ENCODE measurements around the gene S100A1. TPM values are rescaled to one million over a fixed set of nuclear protein-coding genes. Genes with fewer than 3 reads are reported as not detected.
A peak's percentile ranks its signal among the peaks of the same experiment; 100 is the strongest.
"Not testable (repeated sequence)": the region's sequence is repeated elsewhere in the genome, so short reads cannot be mapped to it uniquely, and the experiment has no call there.

S100A1 gene
- total RNA-seq, 1 experiment from 2014 or later: not detected

DNA sequence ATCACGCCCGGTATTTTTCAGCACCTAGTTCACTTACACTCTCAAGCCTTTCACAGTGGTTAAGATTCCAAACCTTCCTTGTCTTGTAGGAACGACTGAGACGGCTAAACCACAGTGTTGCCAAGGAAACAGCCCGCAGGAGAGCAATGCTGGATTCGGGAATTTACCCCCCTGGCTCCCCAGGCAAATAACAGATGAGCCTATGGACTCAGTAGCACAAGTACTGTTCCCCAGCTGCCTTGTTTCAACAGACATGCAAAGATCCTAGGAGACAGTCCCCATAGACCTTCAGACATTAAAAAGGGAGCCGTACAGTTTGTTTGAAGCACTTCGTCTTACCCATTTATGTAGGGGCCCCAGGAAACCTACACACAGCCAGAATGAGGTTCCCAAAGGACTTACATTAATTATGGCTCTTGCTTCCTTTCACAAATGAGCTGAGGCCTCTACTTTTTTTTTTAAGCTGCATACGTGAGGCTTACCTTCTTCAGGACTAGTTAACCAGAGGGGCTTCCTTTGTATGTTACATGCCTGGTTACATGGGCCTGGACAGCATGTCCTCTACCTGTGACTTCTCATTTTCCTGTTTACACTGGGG lies 33.0 kb downstream of the S100A1 start:
- BruUV-seq (replicated peaks): TSS peak; percentile 9
- H3K36me3 Mint-ChIP-seq (ENCODE audit: insufficient read depth, unreplicated experiment): no peaks in the 10 kb centered on the region

DNA sequence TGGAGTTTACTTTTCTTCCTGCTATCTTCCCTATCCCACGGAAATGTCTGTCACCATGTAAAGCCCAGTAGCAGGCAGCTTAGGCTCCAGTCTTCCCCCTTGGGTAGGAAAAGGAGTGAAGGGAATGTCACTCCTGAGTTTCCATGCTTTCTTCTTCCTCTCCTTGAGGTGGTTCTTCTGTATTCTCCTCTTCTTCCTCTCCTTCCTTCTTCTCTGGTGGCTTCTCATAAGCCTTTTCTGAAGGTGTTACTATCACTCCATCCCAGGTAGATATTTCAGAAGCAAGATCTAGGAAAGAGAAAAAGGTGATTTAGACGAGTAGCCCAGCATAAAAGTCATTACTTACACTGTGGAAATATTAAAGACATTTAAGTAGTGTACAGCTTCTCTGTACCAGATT lies 34.0 kb downstream of the S100A1 start:
- no peak for TF ChIP-seq CTCF (IDR thresholded peaks at IDR 0.05; ENCODE audit: unreplicated experiment)
- DNase-seq (ENCODE audit: unreplicated experiment): no peak
- Mint-ChIP-seq H3K27me3 (ENCODE audit: insufficient read depth, unreplicated experiment) (no peaks in the 10 kb centered on the region), H3K4me3 (ENCODE audit: unreplicated experiment) (no peak overlapping the region), H3K27ac (ENCODE audit: low read depth, unreplicated experiment) (no peak overlapping the region), H3K36me3 (ENCODE audit: insufficient read depth, unreplicated experiment) (no peaks in the 10 kb centered on the region), H3K9me3 (ENCODE audit: unreplicated experiment) (no peaks in the 10 kb centered on the region), H3K4me1 (ENCODE audit: insufficient read depth, unreplicated experiment) (peaks cover 5% of the 10 kb centered on the region)
- ChIA-PET CTCF (interaction anchor here (0.6 to 1.3 kb wide), 4 partner anchors 15 to 258 kb away, joined by 3 to 4 read pairs (median 4); no protein-coding TSS in a partner anchor), POLR2A (interaction anchor here (1.0 to 5.3 kb wide), 7 partner anchors 7 to 89 kb away, joined by 3 to 72 read pairs (median 4); partner anchors contain the start of genes CHTOP and ILF2)
- intact Hi-C loops (cut with micrococcal nuclease): no loop called here
- TSS peak; percentile 70 for BruUV-seq (replicated peaks)

More for the DNA sequence above, 33.0 kb downstream of the S100A1 start:
- no peaks in the 10 kb centered on the region for H3K27me3 Mint-ChIP-seq (ENCODE audit: insufficient read depth, unreplicated experiment)
- DNase-seq (ENCODE audit: unreplicated experiment): no peak
- H3K4me3 Mint-ChIP-seq (ENCODE audit: unreplicated experiment): no peak overlapping the region
- no peaks in the 10 kb centered on the region for H3K9me3 Mint-ChIP-seq (ENCODE audit: unreplicated experiment)
- peaks cover 5% of the 10 kb centered on the region for H3K4me1 Mint-ChIP-seq (ENCODE audit: insufficient read depth, unreplicated experiment)
- H3K27ac Mint-ChIP-seq (ENCODE audit: low read depth, unreplicated experiment): no peak overlapping the region
- CTCF ChIA-PET: interaction anchor here (0.6 to 1.3 kb wide), 4 partner anchors 17 to 147 kb away, joined by 3 to 9 read pairs (median 4); no protein-coding TSS in a partner anchor
- intact Hi-C loops (cut with micrococcal nuclease): no loop called here
- POLR2A ChIA-PET: interaction anchor here (1.0 to 5.3 kb wide), 8 partner anchors 8 to 317 kb away, joined by 3 to 72 read pairs (median 4); partner anchors contain the start of genes CHTOP, ILF2 and JTB
- no peak for TF ChIP-seq CTCF (IDR thresholded peaks at IDR 0.05; ENCODE audit: unreplicated experiment)

GRCh38 chr1:153663211-153663610 lies 35.0 kb downstream of the S100A1 start:
- intact Hi-C loops (cut with micrococcal nuclease): no loop called here
- no peak overlapping the region for H3K27ac Mint-ChIP-seq (ENCODE audit: low read depth, unreplicated experiment)
- no peaks in the 10 kb centered on the region for H3K9me3 Mint-ChIP-seq (ENCODE audit: unreplicated experiment)
- peak; percentile 59 for DNase-seq (ENCODE audit: unreplicated experiment)
- no peaks in the 10 kb centered on the region for H3K36me3 Mint-ChIP-seq (ENCODE audit: insufficient read depth, unreplicated experiment)
- ChIA-PET CTCF (interaction anchor here (0.5 to 1.8 kb wide), 4 partner anchors 15 to 548 kb away, joined by 3 to 9 read pairs (median 4); no protein-coding TSS in a partner anchor), POLR2A (interaction anchor here (1.1 to 3.1 kb wide), 2 partner anchors 10 to 146 kb away, joined by 3 to 9 read pairs; no protein-coding TSS in a partner anchor)
- no TSS peak for BruUV-seq (replicated peaks)
- no peak for TF ChIP-seq CTCF (IDR thresholded peaks at IDR 0.05; ENCODE audit: unreplicated experiment)
- peaks cover 7% of the 10 kb centered on the region for H3K4me1 Mint-ChIP-seq (ENCODE audit: insufficient read depth, unreplicated experiment)
- H3K4me3 Mint-ChIP-seq (ENCODE audit: unreplicated experiment): no peak overlapping the region
- H3K27me3 Mint-ChIP-seq (ENCODE audit: insufficient read depth, unreplicated experiment): no peaks in the 10 kb centered on the region

- no peak for TF ChIP-seq CTCF (IDR thresholded peaks at IDR 0.05; ENCODE audit: unreplicated experiment)
- no TSS peak for BruUV-seq (replicated peaks)
- ChIA-PET POLR2A (interaction anchor here (0.7 to 8.0 kb wide), 8 partner anchors 7 to 308 kb away, joined by 3 to 80 read pairs (median 3); partner anchors contain the start of genes CHTOP, S100A14, S100A16 and SLC39A1), CTCF (interaction anchor here (0.6 to 3.5 kb wide), 7 partner anchors 9 to 94 kb away, joined by 3 to 15 read pairs (median 4); partner anchors contain the start of genes NPR1 and S100A13)
- H3K27ac Mint-ChIP-seq (ENCODE audit: low read depth, unreplicated experiment): no peak overlapping the region
- no peak for DNase-seq (ENCODE audit: unreplicated experiment)
- H3K9me3 Mint-ChIP-seq (ENCODE audit: unreplicated experiment): no peaks in the 10 kb centered on the region
- no peaks in the 10 kb centered on the region for H3K27me3 Mint-ChIP-seq (ENCODE audit: insufficient read depth, unreplicated experiment)
- intact Hi-C loops (cut with micrococcal nuclease): no loop called here
- H3K4me3 Mint-ChIP-seq (ENCODE audit: unreplicated experiment): no peak overlapping the region
- H3K4me1 Mint-ChIP-seq (ENCODE audit: insufficient read depth, unreplicated experiment): peaks cover 5% of the 10 kb centered on the region
- H3K36me3 Mint-ChIP-seq (ENCODE audit: insufficient read depth, unreplicated experiment): no peaks in the 10 kb centered on the region
Measured at GRCh38 chr1:153667439-153667838, 39.2 kb downstream of the S100A1 start.

- H3K4me1 Mint-ChIP-seq (ENCODE audit: insufficient read depth, unreplicated experiment); DNase-seq (ENCODE audit: unreplicated experiment); H3K36me3 Mint-ChIP-seq (ENCODE audit: insufficient read depth, unreplicated experiment); H3K27me3 Mint-ChIP-seq (ENCODE audit: insufficient read depth, unreplicated experiment); H3K27ac Mint-ChIP-seq (ENCODE audit: low read depth, unreplicated experiment); intact Hi-C loops (cut with micrococcal nuclease); BruUV-seq (replicated peaks); H3K9me3 Mint-ChIP-seq (ENCODE audit: unreplicated experiment): not testable (repeated sequence)
- peak overlapping the region; percentile 54 for H3K4me3 Mint-ChIP-seq (ENCODE audit: unreplicated experiment)
- ChIA-PET CTCF (interaction anchor here (0.5 to 14.1 kb wide), 5 partner anchors 9 to 265 kb away, joined by 3 to 273 read pairs (median 13); partner anchors contain the start of gene NPR1), POLR2A (interaction anchor here (0.6 to 8.0 kb wide), 9 partner anchors 8 to 353 kb away, joined by 3 to 80 read pairs (median 11); partner anchors contain the start of genes CHTOP, S100A14, S100A16 and SLC27A3)
Measured at GRCh38 chr1:153668672-153669071, 40.4 kb downstream of the S100A1 start.
